ENCODE results near the gene ENPP5. TPM values are rescaled to one million over a fixed set of nuclear protein-coding genes. Genes with fewer than 3 reads are reported as not detected.

Gene ENPP5
- total and polyA plus RNA-seq, 4 donors: 0.17 to 3.2 (median 0.57) TPM

- 96% methylated on average over 2 of the region's 2 CpGs for WGBS
- H3K9me3 ChIP-seq (ENCODE audit: control insufficient read depth in 4 of 4, low read length in 3 of 4): no peaks in the 10 kb centered on the region
- TF ChIP-seq EGR1 (IDR thresholded peaks at IDR 0.05; ENCODE audit: low read depth in 2 of 2): no peak
- no peak for TF ChIP-seq ZBTB33 (IDR thresholded peaks at IDR 0.05)
- no peak overlapping the region for H3K4me3 ChIP-seq (ENCODE audit: low read depth in 1 of 3, low read length in 3 of 3)
- H3K9ac ChIP-seq (ENCODE audit: low read depth in 1 of 2, low read length in 2 of 2): no peak overlapping the region
- no peak overlapping the region for H3K27ac ChIP-seq (ENCODE audit: low read depth in 1 of 2, low read length in 2 of 2)
- H3K27me3 ChIP-seq (ENCODE audit: control insufficient read depth in 4 of 4, insufficient read depth in 4 of 4, low read length in 3 of 4): no peaks in the 10 kb centered on the region
- DNase-seq (ENCODE audit: low spot score): no peak
- H3K4me1 ChIP-seq (ENCODE audit: control insufficient read depth in 4 of 4, insufficient read depth in 4 of 4, low read length in 3 of 4): no peaks in the 10 kb centered on the region
- no peaks in the 10 kb centered on the region for H3K36me3 ChIP-seq (ENCODE audit: control insufficient read depth in 4 of 4, insufficient read depth in 3 of 4, low read depth in 1 of 4, low read length in 3 of 4)
Measured at GRCh38 chr6:46137387-46137786, 33.4 kb downstream of the ENPP5 start.

GRCh38 chr6:46136831-46137230, 33.9 kb downstream of the ENPP5 start:
- Histone ChIP-seq H3K4me3 (ENCODE audit: low read depth in 1 of 3, low read length in 3 of 3) (no peak overlapping the region), H3K27ac (ENCODE audit: low read depth in 1 of 2, low read length in 2 of 2) (no peak overlapping the region), H3K36me3 (ENCODE audit: control insufficient read depth in 4 of 4, insufficient read depth in 3 of 4, low read depth in 1 of 4, low read length in 3 of 4) (no peaks in the 10 kb centered on the region), H3K27me3 (ENCODE audit: control insufficient read depth in 4 of 4, insufficient read depth in 4 of 4, low read length in 3 of 4) (no peaks in the 10 kb centered on the region), H3K9ac (ENCODE audit: low read depth in 1 of 2, low read length in 2 of 2) (no peak overlapping the region), H3K4me1 (ENCODE audit: control insufficient read depth in 4 of 4, insufficient read depth in 4 of 4, low read length in 3 of 4) (no peaks in the 10 kb centered on the region), H3K9me3 (ENCODE audit: control insufficient read depth in 4 of 4, low read length in 3 of 4) (no peaks in the 10 kb centered on the region)
- TF ChIP-seq ATF3 (IDR thresholded peaks at IDR 0.05): no peak
- no peak for TF ChIP-seq FOXA1 (IDR thresholded peaks at IDR 0.05)
- TF ChIP-seq ZBTB33 (IDR thresholded peaks at IDR 0.05): no peak
- no peak for TF ChIP-seq HNF4A (conservative IDR thresholded peaks at IDR 0.05)
- no peak for TF ChIP-seq YY1 (IDR thresholded peaks at IDR 0.05)
- TF ChIP-seq GABPA (IDR thresholded peaks at IDR 0.05 in 1 of 2, conservative IDR thresholded peaks at IDR 0.05 in 1 of 2): no peak
- TF ChIP-seq MAX (IDR thresholded peaks at IDR 0.05): no peak
- no peak for TF ChIP-seq NR2F2 (IDR thresholded peaks at IDR 0.05)
- TF ChIP-seq REST (IDR thresholded peaks at IDR 0.05): no peak
- TF ChIP-seq CTCF (IDR thresholded peaks at IDR 0.05; ENCODE audit: low read depth, low read length, missing input control): no peak
- no peak for TF ChIP-seq RAD21 (IDR thresholded peaks at IDR 0.05)
- TF ChIP-seq SP1 (IDR thresholded peaks at IDR 0.05): no peak
- 89% methylated on average over 2 of the region's 2 CpGs for WGBS
- no peak for DNase-seq (ENCODE audit: low spot score)
